NK-92 (cell line): Measurements from ENCODE around the gene AIG1.

ENCODE experiments used
- DNase-seq: peaks from one replicate; lab custom pipeline; 2025; ENCODE audit not compliant: unreplicated experiment; lab: John Stamatoyannopoulos, UW

AIG1 gene

DNA sequence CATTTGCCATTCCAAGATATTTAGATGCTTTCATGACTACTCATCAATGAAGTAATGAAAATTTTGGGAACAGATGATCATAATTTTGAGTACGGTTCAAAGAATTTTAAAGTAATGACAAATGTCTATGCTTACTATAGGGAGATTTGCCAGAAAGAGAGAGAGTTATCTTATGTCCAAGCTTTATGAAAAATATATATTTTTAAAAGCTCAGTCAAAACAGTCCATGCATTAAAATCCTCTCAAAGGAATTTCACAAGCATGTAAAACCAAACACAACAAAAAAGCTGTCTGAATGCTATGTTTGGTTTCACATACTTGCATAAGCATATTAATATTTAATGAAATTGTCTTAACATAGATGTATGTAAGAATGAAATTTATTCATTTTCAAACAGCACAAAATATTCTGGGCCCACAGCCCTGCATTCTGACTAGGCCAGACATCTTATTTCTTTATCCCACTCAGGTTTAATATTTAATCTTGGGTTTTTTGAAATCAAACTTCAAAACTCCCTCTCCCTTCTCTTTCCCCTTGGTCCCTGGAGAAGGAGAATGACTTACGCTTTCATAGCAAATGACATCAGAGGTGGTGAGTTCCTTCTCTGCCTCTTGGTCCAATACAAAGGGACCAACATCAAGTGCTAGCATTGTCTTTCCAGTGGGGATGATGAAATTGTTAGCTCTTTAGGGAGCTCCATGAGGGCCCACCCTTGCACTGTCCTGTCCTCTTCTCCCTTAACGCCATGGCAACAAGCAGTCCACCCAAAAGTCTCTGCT lies 295.6 kb downstream of the AIG1 start:
- DNase-seq, result no peak

DNA sequence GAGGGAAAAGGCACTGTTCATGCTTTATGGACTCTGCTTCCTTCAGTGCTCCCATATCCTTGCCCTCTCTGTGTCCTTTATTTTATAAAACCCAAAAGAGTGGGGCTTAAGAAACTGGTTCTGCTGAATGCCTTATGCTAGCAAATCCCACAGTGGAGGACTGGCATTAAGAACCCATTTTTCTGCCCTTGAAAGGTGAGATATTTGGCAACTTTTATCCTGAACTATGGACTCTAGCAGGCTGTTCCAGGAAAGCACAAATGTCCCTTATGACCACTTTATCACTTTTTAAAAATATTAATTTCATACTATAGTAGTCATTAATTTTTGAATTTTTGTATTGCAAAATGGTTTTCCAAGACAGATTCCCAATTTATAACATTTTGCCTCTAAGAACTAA lies 296.5 kb downstream of the AIG1 start:
- no peak for DNase-seq

DNA sequence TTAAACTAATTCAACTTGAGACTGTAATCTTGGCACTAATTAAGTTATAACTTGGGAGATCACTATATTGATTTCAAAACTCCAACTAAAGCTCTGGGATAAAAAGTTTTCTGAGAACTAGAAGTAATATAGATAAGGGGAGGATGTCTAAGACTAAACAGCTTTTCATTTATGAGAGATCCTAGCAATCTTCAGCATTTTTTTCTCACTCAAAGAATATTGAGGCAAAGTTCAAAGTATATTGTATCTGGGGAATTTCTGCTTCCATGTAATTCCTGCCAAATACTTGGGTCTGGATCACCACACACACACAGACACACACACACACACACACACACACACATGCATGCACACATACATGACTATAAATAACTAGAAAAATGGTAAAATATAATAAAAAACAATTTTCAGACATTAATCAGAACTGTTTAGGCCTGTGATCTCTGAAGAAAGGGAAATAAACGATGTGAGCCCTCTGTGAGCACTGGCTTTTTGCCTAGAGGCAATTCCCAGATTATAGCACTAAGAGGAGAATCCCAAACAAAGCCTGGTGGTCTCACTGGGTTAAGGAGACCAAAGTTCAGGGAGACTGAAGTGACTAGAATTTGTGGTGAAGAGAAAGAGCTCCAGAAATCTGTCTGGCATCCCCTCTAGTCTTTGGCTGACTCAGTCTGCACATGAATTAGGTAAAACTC lies 297.0 kb downstream of the AIG1 start:
- no peak for DNase-seq

DNA sequence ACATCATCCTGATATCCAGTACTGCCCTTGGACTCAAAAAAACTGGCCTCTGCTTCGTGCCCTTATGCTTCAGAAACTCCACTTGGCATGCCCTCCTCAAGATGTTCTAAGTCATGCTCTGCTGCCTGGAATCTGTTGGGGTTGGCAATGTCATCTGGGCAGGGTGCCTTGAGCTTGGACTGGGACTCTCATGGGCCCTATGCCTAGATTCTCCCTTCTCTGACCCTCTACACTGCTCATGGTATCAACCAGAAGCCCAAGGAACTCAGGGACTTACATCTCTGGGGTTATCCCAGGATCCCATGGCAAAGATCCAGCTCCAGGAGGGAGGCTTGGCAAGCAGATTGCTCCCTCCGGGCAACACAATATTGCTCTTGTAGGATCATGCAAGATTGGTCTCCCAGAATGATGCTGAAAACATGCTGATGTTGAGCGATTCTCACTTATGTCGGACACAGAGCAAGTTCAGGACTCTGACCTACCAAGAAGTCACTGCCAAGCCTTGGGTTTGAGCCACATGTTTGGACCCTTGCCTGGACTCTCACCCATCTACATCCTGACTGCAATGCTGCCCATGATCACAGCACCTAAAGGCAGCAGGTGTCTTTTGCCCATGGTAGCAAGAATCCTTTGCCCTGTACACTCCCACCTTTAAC lies 301.0 kb downstream of the AIG1 start:
- no peak for DNase-seq

DNA sequence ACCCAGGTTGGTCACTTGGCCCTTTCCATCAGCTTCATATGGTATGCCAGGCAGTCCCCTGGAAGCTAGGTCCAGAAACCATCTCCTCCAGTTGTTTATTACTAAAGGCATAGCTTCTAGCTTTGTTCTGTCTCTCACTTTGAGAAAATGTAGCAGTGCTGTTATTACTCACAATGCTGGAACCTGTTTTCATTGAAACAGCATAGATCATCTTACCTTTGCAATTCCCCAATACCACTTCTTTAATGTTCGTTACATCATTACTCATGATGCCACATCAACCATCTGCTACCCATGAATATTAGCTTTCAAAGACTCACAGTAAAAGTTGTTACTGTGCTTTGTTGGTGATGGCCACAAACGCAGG lies 301.5 kb downstream of the AIG1 start:
- DNase-seq, result no peak

DNA sequence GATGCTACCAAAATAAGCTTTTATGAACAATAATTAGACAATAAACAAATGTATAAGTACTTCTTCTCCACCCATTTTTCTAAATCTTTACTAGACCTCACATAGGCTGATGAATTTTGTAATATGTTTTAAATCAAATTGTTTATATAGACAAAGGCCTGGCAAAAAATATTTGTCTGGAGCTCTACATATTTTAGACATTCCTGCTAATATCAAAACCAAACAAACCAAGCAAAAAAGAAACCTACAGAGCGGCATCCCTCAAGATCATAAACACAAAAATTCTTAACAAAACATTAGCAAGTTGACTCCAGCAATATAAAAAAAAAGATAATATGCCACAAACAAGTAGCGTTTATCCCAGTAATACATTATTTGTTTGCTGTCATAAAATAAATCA lies 302.6 kb downstream of the AIG1 start:
- DNase-seq, result no peak

DNA sequence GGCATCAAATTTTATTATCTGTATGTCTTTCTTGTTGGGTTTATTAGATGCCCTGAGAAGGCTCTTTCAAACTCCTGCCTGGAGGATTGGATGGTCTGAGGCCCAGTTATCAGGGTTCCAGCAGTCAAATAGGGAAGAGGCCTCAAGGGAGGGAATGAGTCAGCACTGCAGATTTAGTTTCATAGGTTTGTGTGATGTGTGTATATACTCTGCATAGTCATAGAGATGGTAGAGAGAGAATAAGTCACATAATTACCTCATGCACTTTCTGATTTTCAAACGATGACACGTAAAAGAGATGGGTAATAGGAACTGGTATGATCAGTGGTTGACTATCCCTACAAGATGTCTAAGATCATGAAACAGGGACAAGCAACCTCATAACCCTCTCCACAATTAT lies 307.7 kb downstream of the AIG1 start:
- DNase-seq, result no peak

DNA sequence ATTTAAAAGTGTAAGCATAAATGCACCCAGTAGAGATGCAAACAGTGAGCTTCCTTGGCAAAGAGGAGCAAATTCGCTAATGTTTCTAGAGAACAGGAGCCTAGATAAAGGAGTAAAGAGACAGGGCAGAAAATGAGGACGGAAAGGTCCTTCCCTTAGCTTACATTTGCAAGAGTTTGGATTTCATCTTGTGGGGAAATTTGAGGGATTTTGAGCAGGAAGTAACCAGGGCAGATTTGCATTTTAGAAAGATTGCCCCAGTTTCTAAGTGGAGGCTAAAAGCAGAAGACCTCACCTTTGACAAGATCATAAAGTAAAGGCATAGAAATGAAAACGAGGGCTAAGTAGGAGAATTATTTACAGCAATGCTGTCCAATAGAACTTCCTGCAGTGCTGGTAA lies 309.3 kb downstream of the AIG1 start:
- no peak for DNase-seq

DNA sequence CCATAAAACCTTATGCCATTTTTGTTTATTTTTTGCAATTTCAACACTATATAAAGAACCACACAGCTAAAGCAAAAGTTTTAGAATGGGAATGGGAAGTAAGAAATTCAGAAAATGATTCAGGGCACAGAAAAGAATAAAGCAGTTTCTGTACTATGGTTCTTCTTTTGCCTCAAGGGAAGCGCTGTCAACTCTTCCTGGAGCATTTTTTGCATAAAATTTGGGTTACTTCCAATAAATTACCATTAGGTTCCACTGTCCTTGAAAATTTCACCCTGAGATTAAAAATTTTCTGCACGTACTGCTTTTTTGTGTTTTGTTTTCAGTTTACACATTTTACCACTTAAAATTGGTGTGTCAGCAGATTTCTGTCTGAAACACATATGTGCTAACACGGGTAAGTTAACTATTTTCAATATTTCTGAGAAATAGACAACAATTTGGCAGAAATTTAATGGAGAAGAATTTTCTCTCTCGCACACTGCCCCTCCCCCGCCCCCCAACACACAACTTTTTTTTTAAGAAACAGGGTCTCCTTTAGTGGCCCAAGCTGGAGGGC lies 310.2 kb downstream of the AIG1 start:
- DNase-seq, result no peak

DNA sequence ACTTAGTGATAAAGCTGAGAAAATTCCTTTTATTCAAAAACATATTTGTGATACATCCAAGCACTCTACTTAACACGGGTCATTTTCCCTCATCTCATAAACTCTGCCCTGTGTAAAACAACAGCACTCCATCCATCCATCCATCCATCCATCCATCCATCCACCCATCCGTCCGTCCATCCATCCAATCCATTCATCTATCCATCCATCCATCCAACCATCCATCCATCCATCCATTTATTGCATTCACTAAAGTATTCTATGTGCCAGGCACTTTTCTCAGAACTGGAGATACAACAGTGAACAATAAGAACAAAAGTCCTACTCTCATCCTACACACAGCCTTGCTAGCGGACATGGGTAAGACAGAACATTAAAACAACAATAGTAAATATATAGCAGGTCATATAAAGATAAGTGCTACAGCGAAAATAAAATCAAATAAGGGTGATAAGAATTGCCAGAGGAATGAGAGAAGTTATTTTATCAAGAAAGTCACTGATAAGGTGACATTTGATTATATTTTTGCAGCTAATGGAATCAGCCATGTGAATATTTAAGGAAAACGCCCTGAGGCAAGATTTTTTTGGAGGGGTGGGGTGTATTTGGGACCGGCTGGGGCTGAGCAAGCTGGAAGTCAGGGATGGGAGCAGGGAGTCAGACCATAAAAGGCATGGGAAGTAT lies 311.7 kb downstream of the AIG1 start:
- DNase-seq, result no peak

DNA sequence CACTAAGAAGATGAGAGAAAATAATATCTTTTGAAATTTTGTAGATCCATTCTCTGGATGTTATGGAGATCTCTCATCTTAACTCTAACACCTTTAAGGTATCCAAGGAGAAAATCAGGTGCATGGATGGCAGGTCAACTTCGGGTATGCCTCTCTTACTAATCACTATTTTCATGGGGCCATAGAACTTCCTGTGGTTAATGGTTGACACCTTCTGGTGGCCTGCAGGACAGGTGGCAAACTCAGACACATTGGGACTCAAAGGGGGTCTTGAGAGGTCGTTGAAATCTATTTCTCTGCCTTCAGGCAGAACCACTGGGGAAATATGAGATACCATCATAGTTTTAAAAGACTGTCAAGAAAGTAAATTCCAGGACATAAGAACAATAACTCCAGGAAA lies 313.3 kb downstream of the AIG1 start:
- no peak for DNase-seq

DNA sequence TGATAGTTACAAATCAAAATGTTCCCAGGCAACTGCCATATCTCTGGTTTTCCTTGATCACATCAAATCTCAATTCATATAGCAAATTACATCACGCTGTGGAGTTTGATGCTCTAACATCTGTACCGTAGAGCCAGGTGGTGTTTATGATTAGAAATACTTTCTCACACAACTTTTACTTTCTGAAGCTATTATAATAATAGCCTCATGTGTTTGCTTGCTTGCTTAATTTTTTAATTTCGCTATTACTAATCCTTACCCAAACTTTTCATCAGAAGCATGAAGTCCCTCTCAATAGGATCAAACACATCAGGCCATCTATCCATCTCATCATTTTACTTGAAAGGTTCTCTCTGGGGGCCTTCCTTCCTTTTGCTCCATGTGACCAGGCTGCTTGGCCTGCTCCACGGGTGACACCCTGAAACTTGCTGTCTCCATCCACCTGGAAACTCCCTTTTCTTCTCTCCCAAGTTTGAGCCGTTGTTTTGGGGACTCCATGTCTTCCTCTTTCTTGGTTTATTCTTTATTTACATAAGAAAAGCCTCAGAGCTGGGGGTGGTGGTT lies 314.4 kb downstream of the AIG1 start:
- DNase-seq, result no peak

DNA sequence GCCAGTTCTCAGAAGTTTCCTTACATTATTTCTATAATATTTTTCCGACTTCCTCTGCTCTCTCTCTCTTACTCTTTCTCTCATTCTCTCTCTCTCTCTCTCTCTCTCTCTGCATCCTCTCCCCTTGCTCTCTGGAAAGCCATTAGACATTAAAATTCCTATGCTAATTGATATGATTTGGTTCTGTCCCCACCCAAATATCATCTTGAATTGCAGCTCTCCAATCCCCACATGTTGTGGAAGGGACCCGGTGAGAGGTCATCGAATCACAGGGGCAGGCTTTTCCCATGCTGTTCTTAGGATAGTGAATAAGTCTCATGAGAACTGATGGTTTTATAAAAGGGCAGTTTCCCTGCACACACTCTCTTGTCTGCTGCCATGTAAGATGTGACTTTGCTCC lies 315.7 kb downstream of the AIG1 start:
- no peak for DNase-seq

DNA sequence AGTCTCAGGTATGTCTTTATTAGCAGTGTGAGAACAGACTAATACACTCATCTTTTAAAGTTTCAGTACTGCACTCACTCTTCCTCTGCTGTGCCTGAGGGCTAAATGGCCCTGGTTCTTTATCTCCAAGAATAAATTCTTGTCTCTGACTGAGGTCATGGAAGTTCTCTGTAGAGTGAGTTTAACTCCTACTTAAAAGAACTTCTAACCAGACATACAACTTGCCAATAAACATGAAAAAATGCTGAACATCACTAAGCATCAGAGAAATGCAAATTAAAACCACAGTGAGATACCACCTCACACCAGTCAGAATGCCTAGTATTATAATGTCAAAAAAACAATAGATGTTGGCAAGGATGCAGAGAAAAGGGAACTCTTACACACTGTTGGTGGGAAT lies 316.2 kb downstream of the AIG1 start:
- no peak for DNase-seq

DNA sequence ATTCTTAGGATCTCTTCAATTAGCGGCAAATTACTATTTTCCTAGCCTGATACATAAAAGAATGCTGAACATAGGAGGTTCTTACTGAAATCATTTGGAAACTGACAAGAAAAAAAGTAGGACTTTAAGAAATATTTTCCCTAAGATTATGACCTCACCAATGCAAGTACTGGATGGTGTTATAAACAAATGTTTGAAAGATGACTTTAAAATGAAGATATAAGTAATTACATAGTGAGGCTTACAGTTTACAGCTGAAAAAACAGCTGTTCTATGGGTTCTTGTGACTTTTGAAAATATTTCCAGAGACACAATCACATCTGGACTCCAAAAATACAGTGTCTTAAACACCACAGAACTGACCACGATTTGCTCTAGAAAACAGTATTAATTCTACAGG lies 324.9 kb downstream of the AIG1 start:
- no peak for DNase-seq

DNA sequence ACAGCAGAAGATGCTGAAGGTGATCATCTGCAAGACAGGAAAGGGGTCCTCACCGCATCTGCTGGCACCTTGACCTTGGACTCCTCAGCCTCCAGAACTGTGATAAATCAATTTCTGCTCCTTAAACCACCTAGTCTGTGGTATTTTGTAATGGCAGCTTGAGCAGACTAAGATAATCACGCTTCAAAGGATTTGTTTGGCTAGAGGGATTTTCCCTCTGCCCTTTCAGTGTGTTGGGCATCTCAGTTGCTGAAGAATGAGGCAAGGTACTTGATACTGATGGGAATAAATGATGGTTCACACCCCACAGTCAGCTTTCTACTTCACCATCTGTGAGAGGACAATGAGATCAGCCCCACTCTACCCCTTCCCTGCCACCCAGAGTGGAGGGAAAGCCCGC lies 329.6 kb downstream of the AIG1 start:
- DNase-seq, result no peak
